GM19043 (cell line): ENCODE measurements around the gene WDHD1.
"Not testable (repeated sequence)": the region's sequence is repeated elsewhere in the genome, so short reads cannot be mapped to it uniquely, and the experiment has no call there.

ENCODE experiments used
- ATAC-seq: cut with Tn5 transposase; IDR thresholded peaks from one replicate; pipeline ENCODE4 v1.9.1; 2021; ENCODE audit warnings: low read depth; ENCODE audit not compliant: unreplicated experiment

The WDHD1 gene

DNA sequence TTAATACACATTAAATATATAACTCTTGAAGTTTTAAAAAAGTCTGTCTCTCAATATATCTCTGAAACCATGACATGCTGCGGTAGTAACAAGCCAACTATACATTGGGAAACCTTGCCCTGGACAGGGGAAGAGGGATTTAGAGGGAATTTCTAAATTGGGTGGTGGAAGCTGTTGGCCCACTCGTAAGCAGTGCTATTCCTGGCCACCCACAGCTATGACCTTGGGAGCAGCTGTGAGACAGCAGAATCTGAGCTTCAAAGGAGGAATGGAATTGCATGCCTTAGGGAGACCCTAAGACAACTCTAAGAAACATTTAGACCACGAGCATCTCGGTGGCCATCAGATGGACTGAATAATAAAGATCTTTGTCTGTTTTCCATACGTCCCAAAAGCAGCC is 108.5 kb downstream of the WDHD1 start:
- ATAC-seq, result no peak

DNA sequence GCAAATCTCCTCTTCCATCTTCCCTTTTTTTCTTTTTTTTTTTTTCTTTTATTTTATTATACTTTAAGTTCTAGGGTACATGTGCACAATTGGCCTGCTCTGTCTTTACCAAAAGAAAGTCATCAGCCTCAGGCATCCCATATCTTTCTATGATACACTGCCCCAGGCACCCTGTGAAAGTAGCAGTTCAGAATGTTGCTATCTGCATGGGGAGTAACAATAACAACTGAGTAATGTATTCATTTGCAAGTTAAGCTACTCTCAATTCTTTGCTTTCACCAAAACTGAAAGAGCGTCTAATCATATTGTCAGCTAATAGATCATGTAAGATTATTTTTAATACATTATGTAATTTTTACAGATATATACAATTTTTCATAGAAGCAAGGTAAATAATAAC is 110.8 kb downstream of the WDHD1 start:
- no peak for ATAC-seq

DNA sequence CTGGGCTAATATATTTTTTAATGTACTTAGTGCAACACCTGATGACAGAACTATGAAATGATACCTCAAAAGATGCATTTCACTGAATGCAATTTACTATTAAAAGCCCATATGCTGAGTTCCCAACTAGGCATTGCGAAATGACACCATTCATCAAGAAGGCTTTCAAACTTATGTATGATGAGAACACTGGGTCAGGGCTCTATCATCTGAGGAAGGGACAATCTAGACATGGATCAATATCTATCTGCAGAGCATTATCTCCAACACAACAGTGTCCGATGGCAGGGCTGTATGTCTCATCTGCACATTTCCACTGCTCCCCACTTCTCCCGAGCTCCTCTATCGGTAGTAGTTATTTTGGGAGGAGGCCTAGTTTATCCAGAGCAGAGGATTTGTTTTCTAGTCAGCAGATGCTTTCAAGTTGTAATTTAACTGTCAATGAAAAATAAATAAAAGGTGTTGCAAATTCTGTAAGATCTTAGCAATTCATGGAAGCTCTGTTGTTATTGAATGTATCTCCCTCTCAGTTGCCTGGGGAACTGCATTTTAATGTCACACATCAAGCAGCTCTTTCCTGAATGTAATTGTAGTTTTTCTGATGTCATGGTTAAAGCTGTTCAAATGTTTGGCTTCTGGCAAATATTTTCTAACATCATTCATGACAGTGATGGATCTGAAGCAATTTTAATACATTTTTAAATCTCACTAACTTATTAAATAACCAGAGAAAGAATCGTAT is 116.9 kb downstream of the WDHD1 start:
- no peak for ATAC-seq

DNA sequence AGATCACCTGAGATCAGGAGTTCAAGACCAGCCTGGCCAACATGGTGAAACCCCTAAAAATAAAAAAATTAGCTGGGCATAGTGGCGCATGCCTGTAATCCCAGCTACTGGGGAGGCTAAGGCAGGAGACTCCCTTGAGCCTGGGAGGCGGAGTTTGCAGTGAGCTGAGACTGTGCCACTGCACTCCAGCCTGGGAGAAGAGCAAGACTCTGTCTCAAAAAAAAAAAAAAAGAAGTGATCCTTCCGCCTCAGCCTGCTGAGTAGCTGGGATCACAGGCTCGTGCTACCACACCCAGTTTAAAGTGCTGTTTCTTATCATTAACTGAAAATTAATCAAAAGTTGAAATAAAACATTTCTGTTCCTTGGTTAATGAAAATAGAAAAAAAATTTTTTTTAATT is 117.9 kb downstream of the WDHD1 start:
- not testable (repeated sequence) for ATAC-seq

DNA sequence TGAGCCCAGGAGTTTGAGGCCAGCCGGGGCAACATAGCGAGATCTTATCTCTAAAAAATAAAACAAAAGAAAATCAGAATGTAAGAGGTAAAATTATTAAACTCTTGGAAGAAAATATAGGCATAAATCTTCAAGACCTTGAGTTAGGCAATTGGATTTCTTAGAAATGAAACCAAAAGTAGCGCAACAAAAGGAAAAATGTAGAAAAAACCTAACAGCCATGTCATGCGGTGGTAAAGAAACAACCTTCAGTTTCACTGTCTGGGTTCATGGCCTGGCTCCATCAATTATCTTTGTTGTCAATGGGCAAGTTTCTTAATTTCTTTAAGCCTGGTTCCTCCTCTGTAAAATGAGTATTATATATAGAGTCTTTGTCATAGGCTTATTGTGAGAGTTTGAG is 118.7 kb downstream of the WDHD1 start:
- no peak for ATAC-seq

DNA sequence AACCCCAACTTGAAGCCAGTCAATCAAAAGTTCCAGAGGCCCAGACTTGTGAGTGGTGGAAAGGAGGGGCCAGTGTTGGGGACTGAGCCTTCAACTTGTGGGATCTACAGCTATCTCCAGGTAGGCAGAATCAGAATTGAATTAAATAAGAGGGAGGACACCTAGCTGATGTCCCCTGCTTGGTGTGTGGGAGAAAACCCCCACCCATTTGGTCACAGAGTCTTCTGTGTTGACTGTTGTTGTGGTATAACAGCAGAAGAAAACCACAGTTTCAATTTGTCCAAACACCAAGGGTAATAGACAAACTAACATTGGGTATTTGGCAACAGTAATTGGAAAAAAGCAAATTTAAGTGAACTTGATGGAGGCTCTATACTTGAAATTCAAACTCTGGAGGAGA is 120.8 kb downstream of the WDHD1 start:
- no peak for ATAC-seq

DNA sequence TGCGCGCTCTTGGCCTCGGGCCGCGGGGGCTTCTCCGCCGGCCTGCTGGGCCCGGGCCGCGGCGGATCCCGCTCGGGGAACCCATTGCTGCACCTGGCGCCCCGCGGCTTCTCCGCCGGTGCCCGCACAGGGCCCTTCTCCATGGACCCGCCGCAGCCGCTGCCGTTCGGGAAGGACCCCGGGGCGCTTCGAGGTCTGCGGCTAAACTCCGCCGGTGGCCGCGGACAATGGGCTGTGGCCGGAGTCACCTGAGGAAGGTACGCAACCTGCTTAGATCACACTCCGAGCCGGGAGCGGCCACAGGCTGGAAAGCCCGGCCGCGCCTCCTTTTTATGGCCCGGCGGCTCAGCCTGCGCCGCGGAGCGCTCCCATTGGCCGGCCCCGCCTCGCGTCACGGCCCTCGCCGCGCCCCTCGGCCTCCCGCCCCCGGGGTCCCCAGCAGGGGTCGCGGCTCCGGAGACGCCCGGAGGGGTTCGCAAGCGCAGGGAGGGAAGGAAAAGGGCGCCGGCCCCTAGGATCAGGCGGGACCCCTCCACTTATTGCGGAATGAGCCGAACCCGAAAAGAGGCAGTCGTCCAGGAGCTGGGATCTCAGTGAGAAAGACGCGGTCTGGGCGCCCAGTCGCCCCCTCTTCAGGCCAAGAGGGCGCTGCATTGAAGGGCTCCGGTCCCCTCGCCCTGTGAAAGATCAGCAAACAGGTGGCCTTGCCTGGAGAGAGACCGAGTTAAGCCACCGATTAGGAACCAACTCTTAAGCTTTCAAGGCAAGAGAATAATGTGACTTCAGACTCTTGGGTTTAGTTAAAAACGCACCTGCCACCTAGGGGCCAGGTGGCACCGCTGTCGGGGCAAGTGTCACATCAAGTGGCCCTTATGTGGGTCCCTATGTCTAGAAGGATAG is 124.1 kb downstream of the WDHD1 start, which contains the start of gene GCH1:
Gene GCH1, minus strand, starts transcription at position 306 of the 900 bp plus-strand sequence. Its CDS starts 163 bp downstream, at position 143.
- ATAC-seq, result peak; percentile 74

DNA sequence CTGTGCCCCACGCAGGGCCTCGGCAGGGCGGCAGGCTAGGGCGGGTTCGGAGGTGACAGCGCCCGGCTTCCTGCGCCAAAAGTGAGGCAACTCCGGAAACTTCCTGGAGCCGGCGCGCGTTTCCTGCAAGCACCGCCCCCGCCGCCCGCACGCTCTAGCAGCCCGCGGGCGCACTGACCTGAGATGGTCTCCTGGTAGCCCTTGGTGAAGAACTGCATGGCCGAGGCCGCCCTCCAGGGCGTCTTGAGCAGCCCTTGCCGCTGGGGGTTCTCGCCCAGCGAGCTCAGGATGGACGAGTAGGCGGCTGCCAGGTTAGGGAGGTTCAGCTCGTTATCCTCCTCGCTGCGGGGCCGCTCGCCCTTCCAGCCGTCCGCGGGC is 124.8 kb downstream of the WDHD1 start:
- ATAC-seq, result peak; percentile 43

DNA sequence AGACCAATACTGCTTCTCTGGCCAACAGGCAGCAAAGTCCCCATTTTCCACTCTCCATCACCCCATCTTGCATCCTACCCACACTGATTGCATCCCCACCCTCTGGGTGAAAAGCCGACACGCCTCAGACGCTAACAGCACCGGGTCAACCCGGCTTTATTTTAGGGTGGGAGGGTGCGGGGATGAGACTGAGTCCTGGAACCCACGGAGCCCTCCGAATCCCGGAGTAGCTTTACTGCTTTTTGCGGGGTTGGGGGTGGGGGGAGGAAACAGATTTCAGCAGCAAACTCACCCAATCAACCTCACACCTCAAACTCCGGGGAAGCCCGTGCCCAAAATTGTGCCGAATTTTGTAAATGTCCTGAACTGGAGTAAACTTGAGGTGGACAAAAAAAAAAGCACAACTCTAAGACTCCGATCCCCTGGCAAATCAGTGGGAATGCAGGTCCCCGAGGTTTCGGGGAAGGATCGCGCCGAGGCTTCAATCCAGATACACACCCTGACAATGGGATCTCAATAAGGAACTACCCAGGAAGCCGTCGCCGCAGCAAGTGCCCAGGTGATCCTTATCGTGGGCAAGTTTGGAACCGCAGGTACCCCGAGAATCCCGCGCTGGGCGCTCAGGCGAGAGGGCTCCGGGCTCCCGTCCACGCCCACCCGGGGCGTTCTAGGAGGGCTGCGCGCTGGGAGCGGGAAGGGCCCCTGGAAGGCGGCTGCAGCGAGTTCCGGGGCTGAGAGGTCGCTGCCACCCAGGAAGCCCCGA is 125.3 kb downstream of the WDHD1 start:
- ATAC-seq, result no peak

DNA sequence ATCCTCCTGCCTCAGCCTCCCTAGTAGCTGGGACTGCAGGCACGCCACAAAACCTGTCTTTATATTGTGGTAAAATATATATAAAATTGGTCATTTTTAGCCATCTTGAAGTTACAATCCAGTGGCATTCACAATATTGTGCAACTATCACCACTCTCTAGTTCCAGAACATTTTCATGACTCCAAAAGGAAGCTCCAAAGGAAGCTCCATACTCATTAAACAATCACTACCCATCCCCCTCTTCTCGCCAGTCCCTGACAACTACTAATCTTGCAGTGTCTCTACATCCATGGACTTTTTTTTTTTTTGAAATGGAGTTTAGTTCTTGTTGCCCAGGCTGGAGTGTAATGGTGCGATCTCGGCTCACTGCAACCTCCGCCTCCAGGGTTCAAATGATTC is 127.3 kb downstream of the WDHD1 start:
- no peak for ATAC-seq

DNA sequence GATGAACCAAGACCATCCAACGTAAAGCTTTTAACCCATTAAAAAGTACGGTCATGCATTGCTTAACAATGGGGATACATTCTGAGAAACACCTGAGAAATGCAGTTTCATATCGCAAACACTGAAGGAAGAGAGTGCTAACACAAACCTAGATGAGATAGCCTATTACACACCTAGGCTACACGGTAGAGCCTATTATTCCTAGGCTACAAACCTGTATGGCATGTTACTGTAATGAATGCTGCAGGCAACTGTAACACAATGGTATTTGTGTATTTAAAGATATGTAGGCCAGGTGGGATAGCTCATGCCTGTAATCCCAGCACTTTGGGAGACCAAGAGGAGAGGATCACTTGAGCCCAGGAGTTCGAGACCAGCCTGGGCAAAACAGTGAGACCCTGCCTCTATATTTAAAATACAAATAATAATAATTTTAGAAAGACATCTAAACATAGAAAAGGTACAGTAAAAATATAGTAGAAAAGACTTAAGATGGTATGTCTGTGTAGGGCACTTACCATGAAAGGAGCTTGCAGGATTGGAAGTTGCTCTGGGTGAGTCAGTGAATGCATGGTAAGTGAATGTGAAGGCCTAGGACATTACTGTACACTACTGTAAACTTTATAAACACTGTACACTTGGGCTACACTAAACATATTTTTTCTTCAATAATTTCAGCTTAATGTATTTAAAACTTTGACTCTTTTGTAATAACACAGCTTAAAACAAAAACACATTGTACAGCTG is 128.9 kb downstream of the WDHD1 start:
- ATAC-seq, result not testable (repeated sequence)

DNA sequence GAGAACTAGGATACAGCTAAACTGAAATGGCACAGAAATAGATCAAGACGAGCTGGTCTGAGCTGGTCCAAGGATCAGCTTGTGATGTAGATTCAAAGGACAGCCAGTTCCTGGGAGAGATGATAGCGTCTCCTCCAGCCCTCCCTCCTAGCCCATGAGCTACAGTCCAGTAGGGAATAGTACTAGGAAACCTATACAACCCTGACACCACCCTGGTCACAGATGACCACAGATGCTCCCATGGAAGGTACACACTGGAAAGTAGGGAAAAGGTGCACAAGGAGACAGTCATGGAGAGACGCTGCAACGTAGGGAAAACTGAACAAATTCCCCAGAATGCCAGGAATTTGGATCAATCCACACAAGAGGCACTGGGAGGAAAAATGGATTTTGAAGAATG is 131.2 kb downstream of the WDHD1 start:
- ATAC-seq, result no peak

DNA sequence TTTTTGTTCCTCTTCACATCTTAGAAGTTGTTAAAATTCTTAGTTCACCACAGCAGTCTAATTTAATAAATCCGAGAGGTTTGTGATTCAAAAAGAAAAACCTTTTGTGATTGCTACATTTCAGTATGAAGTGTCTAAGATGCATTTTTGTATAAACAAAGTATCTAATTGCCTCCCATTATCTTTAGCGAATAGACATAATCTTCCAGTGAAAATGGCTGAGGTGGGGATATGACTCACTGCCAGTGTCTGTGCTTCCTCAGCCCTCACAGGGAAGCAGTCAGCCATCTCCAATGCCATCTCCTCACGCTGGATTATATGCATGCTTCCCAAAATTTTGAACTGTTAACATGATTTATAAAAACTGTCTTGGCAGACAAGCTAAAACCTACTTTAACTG is 131.9 kb downstream of the WDHD1 start:
- ATAC-seq, result no peak

DNA sequence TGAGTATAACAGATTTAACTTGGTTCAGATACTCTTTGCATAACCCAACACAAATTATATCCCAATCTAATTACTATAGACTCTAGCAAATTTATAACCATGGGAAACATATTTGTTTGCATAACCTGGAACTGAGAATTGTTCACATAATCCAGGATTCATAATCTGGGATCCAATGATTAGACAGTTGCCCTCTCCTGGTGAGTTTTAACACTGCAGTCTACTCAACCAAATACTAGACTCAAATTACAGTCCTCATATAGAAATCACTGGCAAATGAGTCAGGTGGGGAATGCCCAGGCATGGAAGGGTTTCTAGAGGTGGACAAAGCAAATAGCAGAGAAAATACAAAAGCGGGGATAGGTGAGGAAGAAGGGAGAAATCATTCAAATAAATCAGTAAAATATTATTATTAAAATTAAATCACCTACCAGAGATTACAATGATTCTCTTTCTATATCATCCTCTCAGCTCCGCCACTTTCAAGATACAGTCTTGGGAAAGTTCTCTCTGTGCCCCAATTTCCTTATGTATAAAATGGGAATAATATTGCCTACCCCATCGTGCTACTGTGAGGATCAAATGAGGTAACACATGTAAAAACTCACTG is 133.6 kb downstream of the WDHD1 start:
- no peak for ATAC-seq

DNA sequence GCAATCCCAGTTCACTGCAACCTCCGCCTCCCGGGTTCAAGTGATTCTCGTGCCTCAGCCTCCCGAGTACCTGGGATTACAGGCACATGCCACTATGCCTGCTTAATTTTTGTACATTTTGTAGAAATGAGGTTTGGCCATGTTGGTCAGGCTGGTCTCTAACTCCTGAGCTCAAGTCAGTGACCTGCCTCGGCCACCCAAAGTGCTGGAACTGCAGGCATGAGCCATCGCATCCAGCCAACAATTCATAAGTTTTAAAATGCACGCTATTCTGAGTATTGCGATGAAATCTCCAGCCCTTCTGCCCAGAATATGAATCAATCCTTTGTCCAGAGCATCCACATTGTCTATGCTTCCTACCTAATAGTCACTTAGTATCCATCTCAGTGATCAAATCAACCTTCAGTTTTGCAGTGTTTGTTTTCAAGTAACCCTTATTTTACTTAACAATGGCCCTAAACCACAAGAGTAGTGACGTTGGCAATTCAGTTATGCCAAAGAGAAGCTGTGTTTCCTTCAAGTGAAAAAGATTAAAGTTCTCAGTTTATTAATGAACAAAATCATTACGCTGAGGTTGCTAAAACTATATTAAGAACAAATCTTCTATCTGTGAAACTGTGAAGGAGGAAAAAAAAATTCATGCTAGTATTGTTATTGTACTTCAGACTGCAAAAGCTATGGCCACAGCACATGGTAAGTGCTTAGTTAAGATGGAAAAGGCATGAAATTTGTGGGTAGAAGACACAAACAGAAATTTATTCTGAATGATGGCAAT is 135.2 kb downstream of the WDHD1 start:
- ATAC-seq, result no peak

DNA sequence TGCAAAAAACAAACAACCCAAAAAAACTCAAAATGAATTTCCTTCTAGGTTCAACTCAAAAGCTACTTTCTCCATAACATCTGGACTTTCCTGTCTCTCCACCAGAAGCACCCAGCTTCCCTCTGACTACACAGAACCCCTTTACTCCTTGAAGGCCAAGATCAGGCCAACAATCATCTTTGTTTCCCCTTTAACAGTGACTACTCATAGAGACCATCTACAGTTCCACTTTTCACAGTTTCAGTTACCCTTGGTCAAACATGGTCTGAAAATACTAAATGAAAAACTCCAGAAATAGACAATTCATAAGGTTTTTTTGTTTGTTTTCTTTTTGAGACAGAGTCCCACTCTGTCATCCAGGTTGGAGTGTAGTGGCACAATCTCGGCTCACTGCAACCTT is 136.1 kb downstream of the WDHD1 start:
- peak; percentile 85 for ATAC-seq

DNA sequence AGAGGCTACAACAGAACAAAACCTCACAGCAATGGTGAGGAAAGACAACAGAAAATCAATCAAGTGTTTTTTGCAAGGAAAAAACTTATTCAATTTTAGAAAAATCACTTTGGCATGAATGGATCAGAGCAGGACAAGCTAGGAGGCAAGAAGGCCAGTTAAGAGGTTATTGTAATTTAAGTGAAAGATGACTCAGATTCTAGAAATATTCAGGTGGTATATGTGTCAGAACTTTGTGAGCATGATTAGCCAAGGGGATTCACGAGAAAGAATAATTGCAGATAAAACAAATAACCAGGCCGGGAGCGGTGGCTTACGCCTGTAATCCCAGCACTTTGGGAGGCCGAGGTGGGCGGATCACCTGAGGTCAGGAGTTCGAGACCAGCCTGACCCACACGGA is 137.0 kb downstream of the WDHD1 start:
- ATAC-seq, result no peak
